Hindlimb muscle (tissue), 1 donor: ENCODE measurements around the gene PRPF19. TPM values are rescaled to one million over a fixed set of nuclear protein-coding genes. Genes with fewer than 3 reads are reported as not detected.

Experiments
- DNase-seq: peaks from one replicate; pipeline ENCODE4 v3.0.0-alpha.2; 2013
- polyA plus RNA-seq: library from polyadenylated mRNA; unstranded; fragments of 120-200 nt; gene quantifications from one replicate; pipeline ENCODE4 v1.2.1, GENCODE V29; 2013; ENCODE audit not compliant: insufficient read length

Gene PRPF19
- polyA plus RNA-seq, 1 donor, result 64.2 TPM

GRCh38 chr11:60855726-60856633, 50.4 kb downstream of the PRPF19 start, which contains the start of gene PTGDR2:
TSS of gene PTGDR2 (minus strand) at chr11:60855950. CDS start at chr11:60853722, 2,228 bp downstream.
- DNase-seq, result no peak

DNA sequence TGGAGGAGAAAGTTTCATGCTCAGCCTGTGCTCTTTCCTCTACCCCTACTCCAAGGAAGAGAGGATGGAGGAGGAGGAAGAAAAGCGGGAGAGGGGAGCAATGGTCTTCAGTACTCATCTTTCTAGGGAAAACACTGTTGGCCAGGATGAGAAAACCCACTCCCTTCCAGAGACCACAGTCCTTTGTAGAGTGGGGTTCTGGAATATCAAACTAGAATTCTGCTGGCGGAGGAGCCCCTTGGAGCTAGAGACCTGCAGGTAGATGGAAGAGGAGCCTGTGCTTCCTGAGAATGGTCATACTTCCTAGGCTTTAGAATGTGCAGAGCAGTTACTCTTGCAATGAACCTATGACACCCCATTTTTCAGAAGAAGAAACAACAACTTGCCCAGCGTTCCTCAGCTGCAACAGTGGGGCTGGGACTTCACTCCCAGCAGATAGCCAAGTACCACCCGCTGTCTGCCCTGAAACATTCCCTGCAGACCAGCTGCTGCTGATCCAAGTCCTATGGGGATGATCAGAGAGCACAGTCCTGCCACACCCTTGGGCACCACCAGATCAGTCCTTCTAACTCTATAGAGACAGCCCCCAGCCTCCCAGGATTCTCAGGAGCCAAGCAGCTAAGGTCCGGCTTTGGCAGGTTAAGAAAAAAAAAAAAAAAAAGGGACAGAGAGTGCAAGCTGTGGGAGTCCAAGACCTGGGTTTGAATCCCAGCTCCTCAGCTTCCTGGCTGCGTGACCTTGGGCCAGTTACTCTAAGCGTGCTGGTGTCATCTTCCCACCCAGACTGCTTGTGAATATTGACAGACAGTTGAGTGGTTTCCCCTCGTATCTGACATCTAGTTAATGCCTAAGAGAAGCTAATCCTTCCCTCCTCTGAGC, 51.3 kb downstream of the PRPF19 start:
- no peak for DNase-seq

- DNase-seq, result no peak
Measured at GRCh38 chr11:60854140-60854846, 52.1 kb downstream of the PRPF19 start.

GRCh38 chr11:60852982-60853950, 53.1 kb downstream of the PRPF19 start:
- no peak for DNase-seq

DNA sequence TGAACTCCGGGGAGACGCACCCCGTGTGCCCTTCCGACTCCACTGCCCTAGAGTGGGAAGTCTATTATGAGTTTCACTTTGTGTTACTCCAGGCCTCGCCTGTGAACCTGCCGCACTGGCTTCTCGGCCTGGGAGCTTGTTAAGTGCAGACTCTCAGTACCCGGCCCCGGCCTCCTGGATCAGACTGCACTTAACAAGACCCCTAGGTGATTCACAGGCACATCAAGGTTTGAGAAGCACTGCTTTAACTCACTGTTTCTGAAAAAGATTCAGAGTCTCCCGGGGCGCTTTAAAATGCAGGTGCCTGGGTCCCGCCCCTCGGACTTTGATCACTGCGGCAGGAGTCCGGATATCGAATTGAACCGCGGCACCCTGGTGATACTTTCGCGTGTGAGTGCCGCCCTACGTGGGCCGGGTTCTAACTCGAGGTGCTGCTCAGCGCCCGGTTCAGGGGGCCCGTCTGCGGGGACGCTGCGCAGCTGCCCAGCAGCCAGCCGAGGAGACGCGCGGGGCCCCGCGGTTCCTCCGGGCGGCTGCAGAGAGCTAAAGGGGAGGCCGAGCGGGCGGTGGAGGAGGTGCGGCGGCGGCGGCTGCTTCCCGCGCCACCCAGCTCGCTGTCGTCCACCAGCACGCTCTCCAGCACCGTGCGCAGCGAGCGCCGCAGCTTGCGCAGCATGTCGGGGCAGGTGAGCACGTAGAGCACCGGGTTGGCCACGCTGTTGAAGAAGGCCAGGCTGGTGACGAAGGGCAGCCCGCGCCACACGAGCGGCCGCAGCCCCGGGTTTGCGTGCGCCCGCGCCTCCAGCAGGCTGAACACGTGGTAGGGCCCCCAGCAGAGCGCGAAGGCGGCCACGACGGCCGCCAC, 54.0 kb downstream of the PRPF19 start:
- no peak for DNase-seq

GRCh38 chr11:60851327-60852104, 54.9 kb downstream of the PRPF19 start:
- DNase-seq, result no peak

DNA sequence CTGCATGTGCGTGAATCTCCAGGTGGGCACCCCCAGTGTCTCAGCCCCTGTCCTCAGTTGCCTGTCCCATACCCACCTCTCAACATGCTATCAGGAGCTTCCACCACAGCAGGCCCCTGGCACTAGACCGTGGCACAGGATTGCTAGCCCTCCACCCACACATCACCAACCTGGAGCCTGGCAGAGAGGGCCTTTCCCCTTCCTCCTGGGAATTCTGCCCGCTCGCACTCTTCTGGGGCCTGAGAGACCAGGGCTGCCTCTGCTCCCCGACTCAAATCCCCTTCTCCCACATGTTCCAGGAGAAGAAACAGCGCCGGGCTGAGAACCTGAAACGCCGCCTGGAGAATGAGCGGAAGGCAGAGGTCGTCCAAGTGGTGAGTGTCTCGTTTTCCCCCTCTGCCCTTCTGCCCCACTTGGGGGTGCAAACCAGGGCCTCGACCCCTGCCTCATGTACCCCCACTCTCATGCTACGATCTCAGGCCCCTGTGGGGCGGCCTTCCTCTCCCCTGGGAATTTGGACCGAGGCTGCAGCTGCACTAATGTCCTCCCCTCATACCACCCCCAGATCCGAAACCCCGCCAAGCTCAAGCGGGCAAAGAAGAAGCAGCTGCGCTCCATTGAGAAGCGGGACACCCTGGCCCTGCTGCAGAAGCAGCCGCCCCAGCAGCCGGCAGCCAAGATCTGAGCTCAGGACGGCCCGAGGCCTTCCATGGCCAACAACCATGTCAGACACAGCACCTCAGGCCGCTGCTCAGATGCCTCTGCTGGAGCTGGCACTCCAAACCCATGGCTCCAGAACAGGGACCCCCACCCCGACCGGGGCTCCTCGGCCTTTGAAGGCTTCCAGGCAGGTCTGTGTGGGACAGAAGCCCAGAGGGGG, 56.5 kb downstream of the PRPF19 start:
- DNase-seq, result no peak

DNA sequence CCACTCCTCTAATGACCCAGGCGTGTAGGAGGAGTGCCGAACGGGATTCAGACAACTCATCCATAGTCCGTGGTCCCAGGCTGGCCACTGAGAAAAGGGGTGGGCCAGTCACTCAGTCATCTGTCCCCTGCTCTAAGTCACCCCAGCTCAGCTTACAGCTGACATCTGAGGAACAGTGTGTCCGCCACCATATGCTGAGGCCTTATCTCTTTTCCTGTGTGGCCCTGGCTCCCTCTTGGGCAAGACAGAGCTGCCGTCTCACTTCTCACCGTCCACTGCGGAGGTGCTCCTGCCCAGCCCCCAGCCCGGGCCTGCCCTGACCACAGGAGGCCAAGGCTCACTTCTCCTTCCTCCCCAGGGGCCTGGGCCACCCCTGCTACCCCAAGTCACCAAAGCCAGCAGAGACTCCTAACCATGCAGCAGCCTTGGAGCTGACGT, 57.7 kb downstream of the PRPF19 start:
- DNase-seq, result no peak

GRCh38 chr11:60847896-60848295, 58.5 kb downstream of the PRPF19 start:
- no peak for DNase-seq

- no peak for DNase-seq
Measured at GRCh38 chr11:60847281-60847680, 59.1 kb downstream of the PRPF19 start.

- DNase-seq, result no peak
Measured at GRCh38 chr11:60845338-60845737, 61.0 kb downstream of the PRPF19 start.

- no peak for DNase-seq
Measured at GRCh38 chr11:60844870-60845221, 61.5 kb downstream of the PRPF19 start.

- DNase-seq, result no peak
Measured at GRCh38 chr11:60844045-60844869, 62.1 kb downstream of the PRPF19 start.

DNA sequence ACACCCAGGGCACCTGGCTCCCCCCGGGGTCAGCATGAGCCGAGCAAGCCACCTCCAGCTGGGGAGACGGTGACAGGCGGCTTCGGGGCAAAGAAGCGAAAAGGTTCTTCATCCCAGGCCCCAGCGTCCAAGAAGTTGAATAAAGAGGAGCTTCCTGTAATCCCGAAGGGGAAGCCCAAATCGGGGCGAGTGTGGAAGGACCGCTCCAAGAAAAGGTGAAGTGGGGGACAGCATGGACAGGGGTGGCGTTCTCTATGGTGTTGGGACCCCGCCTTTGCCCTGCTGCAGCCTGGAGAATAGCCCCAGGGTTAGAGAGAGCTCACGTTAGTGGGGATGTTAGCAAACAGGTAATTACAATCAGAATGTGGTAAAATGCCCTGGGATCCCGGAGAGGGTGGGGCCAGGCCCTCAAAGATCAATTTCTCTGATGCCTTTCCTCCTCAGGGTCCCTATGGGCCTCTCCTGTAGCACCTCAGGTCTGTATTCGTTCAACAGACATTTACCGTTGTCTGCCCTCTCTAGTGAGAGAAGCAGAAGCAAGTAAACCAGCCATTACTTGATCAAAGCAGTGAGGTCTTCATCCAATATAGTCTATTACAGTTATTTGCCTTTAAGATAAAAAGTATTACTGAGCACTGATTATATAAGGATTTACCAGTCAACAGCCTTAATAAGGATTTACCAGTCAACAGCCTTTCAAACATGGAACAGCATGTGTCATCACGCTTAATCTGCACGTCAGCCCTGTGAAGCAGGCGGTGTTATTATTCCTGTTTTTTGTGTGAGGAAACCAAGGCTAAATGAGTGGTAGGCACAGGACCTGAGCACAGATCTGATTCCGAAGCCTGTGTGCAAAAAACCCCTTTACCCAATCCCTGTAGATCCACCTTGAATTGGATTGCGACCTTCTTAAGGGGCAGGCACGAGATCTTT, 63.5 kb downstream of the PRPF19 start:
- no peak for DNase-seq

- peak; percentile 99 for DNase-seq
Measured at GRCh38 chr11:60841797-60842667, 64.4 kb downstream of the PRPF19 start, which contains the start of gene CCDC86. TSS of gene CCDC86 (plus strand) at chr11:60842113. CDS start at chr11:60842125, 12 bp downstream.
